ENCODE data around the gene TAP1.

DNA sequence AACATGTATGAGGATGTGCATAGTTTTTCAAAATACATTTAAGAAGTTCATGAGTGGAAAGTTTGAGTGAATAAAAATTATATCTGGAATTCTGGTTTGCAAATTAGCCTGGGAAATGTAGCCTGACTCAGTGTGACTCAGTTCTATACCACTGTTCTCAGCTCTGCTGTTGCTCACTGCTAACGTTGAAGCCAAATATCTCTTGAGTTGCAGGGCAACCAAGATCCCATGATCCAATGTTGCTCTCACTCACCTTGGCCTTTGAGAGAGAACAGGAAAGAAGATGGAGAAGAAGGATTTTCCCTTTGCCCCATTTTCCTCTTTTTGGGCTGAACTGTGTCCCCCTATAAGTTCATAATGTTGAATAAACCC, 29.4 kb upstream of the TAP1 start:
- TF ChIP-seq, protein P1, sequence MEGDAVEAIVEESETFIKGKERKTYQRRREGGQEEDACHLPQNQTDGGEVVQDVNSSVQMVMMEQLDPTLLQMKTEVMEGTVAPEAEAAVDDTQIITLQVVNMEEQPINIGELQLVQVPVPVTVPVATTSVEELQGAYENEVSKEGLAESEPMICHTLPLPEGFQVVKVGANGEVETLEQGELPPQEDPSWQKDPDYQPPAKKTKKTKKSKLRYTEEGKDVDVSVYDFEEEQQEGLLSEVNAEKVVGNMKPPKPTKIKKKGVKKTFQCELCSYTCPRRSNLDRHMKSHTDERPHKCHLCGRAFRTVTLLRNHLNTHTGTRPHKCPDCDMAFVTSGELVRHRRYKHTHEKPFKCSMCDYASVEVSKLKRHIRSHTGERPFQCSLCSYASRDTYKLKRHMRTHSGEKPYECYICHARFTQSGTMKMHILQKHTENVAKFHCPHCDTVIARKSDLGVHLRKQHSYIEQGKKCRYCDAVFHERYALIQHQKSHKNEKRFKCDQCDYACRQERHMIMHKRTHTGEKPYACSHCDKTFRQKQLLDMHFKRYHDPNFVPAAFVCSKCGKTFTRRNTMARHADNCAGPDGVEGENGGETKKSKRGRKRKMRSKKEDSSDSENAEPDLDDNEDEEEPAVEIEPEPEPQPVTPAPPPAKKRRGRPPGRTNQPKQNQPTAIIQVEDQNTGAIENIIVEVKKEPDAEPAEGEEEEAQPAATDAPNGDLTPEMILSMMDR (IDR thresholded peaks at IDR 0.05; ENCODE audit: low read depth, low read length) = no peak
- no peak for TF ChIP-seq EZH2phosphoT487 (IDR thresholded peaks at IDR 0.05; ENCODE audit: low read depth)
